Thyroid gland (tissue), 4 donors: Measurements from ENCODE around the gene FYN.

Source experiments
- POLR2A ChIP-seq, 2 donors: fragments of 450-650 bp; IDR thresholded peaks; one replicate each; pipeline ENCODE4 v1.6.1; 2017; ENCODE audit warnings: antibody characterized with exemption in 2 of 2, mild to moderate bottlenecking in 2 of 2, moderate library complexity in 1 of 2
- TF ChIP-seq, protein P1 (sequence below), 6 experiments: fragments of 200-600 bp in 3 of 6; fragments of 450-650 bp in 3 of 6; sonication (generic) in 3 of 6; IDR thresholded peaks; one replicate each; pipeline ENCODE4 v1.5.1; 2016 to 2019; ENCODE audit warnings: antibody characterized with exemption in 6 of 6, mild to moderate bottlenecking in 2 of 6, inconsistent platforms in 1 of 6, moderate library complexity in 1 of 6

GRCh38 chr6:111679126-111679858, 194.0 kb downstream of the FYN start:
- TF ChIP-seq, protein P1, sequence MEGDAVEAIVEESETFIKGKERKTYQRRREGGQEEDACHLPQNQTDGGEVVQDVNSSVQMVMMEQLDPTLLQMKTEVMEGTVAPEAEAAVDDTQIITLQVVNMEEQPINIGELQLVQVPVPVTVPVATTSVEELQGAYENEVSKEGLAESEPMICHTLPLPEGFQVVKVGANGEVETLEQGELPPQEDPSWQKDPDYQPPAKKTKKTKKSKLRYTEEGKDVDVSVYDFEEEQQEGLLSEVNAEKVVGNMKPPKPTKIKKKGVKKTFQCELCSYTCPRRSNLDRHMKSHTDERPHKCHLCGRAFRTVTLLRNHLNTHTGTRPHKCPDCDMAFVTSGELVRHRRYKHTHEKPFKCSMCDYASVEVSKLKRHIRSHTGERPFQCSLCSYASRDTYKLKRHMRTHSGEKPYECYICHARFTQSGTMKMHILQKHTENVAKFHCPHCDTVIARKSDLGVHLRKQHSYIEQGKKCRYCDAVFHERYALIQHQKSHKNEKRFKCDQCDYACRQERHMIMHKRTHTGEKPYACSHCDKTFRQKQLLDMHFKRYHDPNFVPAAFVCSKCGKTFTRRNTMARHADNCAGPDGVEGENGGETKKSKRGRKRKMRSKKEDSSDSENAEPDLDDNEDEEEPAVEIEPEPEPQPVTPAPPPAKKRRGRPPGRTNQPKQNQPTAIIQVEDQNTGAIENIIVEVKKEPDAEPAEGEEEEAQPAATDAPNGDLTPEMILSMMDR (IDR thresholded peaks at IDR 0.05) = no peak
- no peak for TF ChIP-seq POLR2A (IDR thresholded peaks at IDR 0.05)
